NCI-H510A treated with DMSO at 0.1 percent for 48 hours (cell line): ENCODE data around the gene CACNG6.

ENCODE experiments used
- DNase-seq: peaks from one replicate; lab custom pipeline; 2025; lab: John Stamatoyannopoulos, UW

The CACNG6 gene

DNA sequence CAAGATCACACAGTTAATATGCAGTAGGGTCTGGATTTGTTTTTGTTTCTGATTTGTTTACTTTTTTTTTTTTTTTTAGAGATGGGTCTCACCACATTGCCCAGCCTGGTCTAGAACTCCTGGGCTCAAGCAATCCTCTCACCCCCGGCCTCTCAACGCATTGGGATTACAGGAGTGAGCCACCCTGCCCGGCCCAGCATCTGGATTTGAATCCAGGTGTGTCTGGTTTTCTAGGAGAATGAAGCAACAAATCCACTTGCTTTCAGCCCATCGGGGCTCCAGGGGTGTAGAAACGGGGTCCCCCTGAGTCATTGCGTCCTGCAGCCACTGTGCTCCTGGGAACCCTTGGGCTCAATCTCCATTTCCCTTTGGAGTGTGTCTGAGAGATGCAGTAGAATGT lies 22.1 kb upstream of the CACNG6 start:
- DNase-seq: no peak

DNA sequence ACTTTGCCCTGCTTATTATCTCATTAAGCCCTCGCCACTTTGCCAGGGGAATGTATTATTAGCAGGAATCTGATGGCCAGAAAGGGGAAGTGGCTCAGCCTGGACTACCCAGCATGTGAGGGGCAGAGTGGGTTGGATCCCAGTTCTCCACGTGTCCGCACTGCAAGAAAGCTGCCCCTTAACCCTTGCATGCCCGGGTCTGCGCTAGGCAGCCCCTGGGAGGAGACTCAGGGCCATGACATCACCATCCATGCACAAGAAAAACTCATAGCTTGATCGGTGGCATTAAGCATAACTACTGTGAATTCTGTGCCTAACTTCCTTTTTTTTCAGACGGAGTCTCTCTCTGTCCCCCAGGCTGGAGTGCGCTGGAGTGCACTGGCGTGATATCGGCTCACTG lies 19.8 kb upstream of the CACNG6 start:
- no peak for DNase-seq

DNA sequence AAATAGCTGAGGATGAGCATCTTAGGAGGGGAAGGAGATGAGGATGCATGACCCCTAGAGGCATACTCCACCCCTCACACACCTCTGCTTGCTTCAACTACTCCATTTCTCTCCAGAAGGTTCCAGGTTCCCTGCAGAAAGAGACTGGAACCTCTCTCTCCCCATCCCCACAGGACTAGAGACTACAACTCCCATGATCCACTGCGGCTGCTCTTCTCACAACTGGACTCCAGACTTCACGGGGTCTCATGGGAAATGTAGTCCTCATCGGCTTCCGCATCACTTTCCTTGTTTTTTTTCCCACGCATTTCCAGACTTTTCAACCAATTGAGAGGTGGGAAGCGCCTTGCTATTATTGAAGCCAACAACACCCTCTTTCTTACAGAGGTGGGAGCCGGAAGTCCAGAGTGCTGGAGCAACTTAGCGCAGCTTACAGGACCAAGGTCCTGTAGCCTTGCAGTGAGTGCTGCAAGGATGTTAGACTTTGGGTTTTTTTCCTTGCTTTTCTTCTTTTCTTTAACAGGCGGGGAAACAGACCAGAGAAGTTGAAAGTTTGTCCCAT lies 13.9 kb upstream of the CACNG6 start:
- DNase-seq: no peak

DNA sequence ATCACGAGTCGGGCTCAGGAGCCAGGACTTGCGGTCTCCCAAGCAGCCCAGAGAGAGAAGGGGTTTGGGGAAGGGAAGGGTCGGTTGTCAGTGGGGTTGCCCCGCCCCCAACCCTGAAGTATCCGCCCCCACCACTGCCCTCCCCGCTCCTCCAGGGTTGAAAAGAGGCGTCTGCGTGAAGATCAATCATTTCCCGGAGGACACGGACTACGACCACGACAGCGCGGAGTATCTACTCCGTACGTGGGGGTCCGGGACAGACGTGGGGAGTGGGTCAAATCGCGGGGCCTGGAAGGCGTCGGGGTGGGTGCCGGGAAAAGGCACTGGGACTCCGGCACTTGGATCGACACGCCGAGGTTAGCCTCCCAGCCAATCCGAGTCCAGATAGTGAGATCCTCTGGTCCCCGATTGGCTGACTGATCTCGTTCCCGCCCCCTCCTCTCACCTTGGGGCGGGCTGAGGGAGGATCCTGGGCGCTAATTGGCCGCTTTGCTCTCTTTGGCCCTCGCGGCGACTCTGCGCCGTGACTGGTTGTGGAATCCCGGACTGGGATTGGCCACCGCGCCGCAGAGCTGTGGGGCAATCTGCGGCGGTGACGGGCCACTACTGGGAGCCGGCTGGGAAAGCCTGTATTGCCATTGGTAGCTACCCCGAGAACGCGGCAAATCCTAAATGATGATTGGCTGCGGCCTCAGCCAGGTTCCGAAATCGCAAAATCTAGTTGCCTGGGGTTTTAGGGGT lies 13.3 kb upstream of the CACNG6 start:
- no peak for DNase-seq

DNA sequence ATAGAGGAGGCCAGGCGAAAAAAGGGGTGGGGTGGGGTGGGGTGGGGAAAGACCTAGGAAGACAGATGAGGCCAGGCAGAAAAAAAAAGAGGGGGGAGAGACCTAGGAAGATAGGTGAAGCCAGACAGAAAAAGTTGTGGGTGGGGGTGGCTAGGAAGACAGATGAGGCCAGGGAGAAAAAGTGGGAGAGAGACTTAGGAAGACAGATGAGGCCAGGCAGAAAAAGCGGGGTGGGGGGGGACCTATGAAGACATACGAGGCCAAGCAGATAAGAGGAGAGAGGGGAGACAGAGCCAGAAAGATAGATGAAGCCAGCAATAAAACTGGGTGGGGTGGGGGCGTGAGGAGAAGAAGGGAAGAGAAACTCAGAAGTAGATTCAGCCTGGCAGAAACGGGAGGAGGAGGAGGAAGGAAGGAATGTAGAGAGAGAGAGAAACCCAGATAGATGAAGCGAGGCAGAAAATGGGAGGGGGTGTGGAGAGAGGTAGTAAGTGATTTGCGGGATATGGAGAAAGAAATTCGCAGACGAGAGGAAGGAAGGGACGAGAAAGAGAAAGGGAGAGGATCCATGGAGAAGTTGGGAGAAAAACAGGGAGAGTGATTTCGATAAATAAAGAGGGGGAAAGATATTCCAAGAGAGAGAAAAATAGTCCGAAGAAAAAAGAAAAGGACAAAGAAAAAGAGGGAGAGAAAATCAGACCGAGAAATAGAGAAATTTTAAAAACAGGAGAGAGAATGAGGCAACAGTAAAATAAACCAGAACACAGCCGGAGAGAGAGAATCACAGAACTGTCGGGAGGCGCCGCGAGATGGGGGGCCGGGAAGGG lies 12.2 kb upstream of the CACNG6 start:
- no peak for DNase-seq

DNA sequence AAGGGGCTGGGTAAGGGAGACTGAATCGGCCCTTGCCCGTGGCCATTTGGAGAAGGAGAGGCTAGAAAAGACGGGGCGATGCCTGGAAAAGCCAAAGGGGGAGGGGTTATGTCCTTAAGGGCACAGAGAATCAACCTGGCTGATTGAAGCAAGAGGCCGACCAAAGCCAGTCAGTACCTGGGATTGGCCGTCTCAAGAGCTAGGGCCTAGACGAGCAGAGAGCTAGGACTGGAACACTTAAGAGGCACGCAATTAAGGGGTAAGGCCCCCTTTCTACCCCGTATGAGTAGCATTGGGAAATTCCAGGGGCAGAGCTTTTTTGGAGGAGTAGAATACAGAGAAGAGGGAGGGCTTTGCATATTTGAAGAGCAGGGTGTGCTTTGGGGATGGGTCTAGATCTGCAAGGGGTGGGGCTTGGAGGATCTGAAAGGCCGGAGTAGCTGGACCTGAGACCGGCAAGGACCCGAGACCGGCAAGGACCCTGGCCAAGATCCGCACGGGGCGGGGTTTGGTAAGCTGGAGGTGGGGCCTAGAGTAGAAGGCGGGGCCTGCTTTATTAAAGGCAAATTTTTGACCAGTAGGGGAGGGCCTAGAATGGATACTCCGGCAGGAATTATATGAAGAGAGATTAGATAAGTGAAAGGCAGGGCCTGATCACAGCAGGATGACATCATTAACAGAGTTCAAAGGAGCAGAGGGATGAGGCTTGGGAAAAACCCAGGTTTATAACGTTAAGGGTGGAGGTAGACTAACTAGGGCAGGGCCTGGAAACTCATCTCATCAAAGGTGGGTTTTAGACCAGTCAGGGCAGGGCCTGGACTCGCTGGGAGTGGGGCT lies 10.7 kb upstream of the CACNG6 start:
- DNase-seq: no peak

DNA sequence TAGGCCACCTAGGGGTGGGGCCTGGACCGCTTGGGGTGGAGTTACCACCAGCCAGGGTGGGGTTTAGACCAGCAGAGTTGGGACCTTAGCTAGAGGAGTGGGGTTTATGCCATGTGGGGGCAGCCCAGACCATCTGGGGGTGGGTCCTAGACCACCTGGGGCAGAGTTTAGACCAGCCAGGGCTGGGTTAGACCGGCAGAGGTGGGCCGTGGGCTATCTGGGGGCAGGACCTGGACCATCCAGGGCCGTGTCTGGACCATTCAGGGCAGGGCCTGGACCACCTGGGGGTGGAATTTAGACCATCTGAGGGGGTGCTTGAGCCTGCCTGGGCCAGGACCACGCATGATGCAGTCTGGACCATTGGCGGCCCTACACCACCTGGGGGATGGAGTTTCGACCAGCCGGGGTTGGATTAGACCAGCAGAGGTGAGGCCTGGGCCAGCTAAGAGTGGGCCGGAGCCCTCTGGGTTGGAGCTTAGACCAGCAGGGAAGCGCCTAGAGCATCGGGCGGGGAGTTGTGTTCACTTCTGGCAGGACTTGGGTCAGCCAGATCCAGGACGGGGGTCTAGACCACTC lies 10.0 kb upstream of the CACNG6 start:
- no peak for DNase-seq

DNA sequence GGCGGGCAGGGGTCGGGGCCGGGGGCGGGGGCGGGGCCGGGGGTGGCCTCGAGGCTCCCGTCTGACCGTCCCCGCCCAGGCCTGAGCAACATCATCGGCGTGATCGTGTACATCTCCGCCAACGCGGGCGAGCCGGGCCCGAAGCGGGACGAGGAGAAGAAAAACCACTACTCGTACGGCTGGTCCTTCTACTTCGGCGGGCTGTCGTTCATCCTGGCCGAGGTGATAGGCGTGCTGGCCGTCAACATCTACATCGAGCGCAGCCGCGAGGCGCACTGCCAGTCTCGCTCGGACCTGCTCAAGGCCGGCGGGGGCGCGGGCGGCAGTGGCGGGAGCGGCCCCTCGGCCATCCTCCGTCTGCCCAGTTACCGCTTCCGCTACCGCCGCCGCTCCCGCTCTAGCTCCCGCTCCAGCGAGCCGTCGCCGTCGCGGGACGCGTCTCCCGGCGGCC lies 9.4 kb upstream of the CACNG6 start:
- no peak for DNase-seq

DNA sequence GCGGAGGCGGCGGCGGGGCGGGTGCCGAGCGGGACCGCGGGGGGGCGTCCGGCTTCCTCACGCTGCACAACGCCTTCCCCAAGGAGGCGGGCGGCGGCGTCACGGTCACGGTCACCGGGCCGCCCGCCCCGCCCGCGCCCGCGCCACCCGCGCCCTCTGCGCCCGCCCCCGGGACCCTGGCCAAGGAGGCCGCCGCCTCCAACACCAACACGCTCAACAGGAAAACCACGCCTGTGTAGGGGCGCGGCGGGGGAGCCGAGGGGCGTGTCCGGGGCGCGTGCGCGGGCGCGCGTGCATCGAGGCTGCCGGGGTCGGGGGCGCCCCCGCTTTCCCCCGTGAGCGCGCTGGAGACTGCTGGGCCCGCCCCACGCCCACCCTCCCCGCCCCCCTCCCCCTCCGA lies 8.8 kb upstream of the CACNG6 start:
- no peak for DNase-seq

DNA sequence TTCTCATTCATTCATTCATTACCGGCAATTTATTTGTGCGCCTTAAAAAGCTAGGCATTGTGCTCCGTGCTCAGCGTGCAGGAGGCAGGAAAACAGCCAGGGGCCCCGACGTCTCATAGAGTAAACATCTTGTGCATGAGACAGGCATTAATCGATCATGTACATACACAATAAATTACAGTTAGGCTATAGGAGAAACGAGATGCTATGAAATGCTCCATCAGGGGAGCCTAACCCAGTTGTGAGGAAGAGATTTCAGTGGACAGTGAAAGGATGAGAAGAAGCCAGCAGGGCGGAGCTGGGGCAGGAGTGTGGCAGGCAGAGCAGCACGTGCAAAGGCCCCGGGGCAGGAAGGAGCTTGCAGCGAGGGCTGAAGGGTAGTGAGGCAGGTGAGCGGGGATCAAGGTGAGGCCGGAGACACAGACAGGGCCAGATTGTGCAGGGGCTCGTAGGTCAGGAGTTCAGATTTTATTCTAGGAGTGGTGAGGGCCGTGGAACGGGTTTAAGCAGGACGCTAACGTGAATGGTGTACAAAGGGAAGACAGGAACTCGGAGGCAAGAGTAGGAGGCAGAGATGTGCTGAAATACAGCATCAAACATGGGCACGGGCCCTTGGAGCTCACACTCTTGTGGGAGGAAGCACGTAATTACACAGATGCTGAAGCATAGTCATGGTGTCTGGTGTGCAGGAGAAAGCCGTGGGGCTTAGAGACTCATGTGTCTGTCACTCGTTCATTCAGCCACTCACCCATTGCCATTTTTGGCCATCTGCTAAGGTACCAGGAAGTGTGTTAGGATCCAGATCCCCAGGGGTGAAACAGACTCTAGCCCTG lies 7.8 kb upstream of the CACNG6 start:
- DNase-seq: no peak

DNA sequence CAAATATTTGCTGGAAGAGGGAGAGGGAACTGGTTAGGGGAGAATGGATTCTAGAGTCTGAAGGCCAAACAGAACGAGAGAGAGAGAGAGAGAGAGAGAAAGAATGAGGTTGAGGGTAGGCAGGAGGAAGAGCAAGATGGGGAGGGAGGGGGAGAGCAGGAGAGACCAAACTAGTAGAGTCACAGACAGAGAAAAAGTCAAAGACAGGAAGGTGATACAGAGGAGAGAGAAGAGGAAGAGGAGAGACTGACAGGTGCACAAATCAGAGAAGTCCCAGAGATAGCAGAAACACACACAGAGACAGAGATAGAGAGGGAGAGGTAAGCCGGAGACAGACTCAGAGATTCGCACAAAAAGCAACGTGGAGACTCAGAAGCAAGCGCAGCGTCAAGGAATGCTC lies 5.6 kb upstream of the CACNG6 start:
- no peak for DNase-seq

DNA sequence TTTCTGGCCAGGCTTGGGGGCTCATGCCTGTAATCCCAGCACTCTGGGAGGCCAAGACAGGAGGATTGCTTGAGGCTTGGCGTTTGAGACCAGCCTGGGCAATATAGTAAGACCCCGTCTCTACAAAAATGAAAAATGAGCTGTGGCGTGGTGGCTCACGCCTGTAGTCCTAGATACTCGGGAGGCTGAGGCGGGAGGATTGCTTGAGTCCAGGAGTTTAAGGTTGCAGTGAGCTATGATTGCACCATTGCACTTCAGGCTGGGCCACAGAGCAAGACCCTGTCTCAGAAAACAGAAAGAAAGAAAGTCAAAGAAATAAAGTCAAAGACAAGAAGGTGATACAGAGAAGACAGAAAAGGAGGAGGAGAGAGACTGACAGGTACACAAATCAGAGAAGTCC lies 2.5 kb upstream of the CACNG6 start:
- no peak for DNase-seq

DNA sequence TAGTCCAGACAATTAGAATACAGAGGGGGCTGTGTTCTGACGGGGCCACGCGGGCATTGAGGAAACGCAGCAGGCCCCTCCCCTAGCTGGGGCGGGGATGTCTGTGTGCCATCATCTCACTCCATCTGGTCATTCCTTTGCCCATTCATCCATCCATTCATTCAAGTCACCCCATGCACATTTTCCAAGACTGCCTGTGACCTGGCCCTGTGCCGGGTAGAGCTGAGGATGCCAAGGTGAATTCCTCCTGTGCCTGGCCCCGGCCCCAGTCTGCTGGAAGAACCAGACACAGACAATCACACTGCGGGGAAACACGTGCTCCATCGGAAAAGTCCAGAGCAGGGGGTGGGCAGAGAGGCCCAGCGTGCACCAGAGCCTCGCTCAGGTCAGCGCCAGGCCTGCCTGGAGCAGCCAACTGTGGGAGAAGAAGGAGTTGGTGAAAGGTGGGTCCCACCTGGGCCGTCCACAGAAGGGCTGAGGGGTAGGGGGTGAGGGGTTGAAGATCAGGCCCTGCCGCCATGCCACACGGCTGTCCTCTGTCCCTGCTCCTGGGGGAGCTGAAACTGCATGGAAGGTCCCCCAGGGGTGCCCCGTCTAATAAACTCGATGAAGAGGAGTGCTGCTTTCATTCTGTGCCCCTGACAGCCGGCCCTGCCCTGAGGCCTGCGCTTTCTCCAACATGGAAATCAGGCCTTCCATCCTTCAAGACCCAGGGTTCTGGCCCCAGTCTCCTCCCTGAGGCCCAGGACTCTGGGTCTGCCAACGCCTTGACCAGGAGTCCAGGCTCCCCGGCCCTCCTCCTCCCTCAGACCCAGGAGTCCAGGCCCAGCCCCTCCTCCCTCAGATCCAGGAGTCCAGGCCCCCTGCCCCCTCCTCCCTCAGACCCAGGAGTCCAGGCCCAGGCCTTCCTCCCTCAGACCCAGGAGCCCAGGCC lies 1.6 kb upstream of the CACNG6 start:
- DNase-seq: no peak

DNA sequence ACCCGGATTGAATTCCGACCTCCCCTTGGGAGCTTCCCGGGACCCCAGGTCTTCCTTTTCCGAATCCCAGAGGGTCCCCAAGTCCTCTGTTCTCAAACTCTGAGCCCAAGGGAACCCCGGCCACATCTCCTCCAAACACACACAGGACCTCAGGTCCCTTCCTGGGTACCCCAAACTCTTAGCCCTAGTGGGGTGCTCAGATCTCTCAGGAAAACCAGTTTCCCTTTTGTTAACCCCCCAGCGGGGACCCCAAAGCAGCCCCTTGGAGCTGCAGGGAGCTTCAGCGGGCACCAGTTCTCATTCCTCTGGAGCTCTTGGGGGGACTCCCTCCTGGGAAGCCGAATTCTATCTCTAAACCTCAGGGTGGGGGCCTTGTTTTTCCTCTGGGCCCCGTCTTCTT lies 774 bp downstream of the CACNG6 start:
- no peak for DNase-seq

DNA sequence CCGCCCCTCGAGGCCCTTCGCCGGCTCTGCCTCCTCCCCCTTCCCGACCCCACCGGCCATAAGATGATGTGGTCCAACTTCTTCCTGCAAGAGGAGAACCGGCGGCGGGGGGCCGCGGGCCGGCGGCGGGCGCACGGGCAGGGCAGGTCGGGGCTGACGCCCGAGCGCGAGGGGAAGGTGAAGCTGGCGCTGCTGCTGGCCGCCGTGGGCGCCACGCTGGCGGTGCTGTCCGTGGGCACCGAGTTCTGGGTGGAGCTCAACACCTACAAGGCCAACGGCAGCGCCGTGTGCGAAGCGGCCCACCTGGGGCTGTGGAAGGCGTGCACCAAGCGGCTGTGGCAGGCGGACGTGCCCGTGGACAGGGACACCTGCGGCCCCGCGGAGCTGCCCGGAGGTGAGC lies 1.4 kb downstream of the CACNG6 start:
- no peak for DNase-seq

DNA sequence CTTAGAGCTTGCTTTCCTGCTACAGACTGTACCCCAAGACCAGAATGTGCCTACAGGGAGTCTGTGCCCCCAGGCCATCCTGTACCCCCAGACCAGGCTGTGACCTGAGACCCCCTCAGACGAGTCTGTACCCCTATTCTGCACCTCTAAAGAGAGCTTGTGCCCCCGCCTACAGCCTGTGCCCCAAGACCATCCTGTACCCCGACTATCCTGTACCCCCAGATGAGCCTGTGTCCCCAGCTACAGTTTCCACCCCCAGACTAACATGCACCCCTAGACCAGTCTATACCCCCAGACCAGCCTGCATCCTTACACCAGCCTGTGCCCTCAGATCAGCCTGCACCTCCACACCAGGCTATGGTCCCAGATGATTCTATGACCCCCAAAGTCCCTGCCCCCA lies 2.0 kb downstream of the CACNG6 start:
- DNase-seq: no peak

DNA sequence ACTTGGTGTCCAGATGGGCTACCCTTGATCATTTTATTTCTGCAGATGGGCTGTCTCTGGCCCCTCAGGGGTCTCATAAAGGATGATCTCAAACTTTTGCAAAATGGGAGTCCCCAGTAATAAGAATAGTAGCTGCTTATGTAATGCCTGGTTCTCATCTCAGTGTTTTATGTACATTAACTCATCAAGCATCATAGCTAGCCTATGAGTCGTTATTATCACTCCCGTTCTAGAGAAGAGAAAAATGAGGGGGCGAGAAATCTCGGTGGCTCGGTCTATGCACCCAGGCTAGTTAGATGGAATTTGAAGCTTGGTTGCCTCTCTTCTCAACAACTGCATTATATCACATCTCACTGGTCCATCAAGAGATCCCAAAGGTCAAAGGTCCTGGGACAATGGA lies 3.4 kb downstream of the CACNG6 start:
- no peak for DNase-seq

DNA sequence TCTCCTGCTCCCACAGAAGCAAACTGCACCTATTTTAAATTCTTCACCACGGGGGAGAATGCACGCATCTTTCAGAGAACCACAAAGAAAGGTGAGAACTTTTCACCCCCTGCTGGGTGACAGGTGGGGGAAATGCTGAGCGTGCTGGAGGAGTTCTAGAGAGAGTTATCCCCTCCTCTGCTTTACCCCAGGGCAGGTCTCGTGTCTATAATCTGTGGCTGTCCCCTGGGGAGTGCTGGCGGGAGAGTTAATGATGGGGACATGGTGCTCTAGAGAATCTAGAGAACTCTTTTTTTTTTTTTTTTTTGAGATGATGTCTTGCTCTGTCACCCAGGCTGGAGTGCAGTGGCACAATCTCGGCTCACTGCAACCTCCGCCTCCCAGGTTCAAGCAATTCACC lies 6.8 kb downstream of the CACNG6 start:
- DNase-seq: no peak

DNA sequence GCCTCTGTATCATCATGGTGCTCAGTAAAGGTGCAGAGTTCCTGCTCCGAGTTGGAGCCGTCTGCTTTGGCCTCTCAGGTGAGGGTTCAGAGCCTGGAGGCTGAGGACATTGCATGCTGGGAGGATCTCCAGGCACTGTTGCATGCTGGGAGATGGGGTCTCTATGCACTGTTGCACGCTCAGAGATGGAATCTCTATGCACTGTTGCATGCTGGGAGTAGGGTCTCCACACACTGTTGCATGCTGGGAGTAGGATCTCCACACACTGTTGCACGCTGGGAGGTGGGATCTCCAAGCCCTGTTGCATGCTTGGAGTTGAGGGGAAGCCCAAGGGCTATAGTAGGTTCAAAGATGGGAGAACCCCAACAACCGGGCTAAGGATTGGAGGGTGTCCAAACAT lies 8.3 kb downstream of the CACNG6 start:
- no peak for DNase-seq

DNA sequence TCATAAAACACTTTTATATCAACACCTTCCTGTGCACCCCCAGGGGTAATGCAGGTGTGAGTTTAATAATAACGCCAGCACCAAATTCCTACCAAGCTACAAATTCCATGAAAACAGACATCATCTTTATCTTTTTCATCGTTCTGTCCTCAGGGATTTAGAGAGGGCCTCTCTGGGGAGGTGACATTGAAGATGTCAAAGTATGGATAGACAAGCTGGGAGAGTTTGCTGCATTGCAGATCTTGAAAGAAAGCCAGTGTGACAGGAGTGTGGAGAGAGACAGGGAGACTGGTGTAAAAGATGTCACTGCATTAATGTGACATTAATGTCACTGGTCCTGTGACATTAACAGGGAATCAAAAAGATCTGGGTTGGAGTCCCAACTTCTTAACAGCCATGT lies 10.1 kb downstream of the CACNG6 start:
- DNase-seq: no peak
